Cardiac muscle cell (in vitro differentiated cells and primary cell): Measurements from ENCODE around the gene ICAM1. TPM values are rescaled to one million over a fixed set of nuclear protein-coding genes. Genes with fewer than 3 reads are reported as not detected.
A peak's percentile ranks its signal among the peaks of the same experiment; 100 is the strongest.

ENCODE experiments used
- DNase-seq, 2 donors: peaks; one replicate each; pipeline versions ENCODE4 v3.0.0 to v3.0.0-alpha.2; 2010 to 2017; ENCODE audit warnings: low read depth in 1 of 2, low spot score in 1 of 2
- H3K27ac ChIP-seq: fragments of 200-600 bp; sonication (generic); 2 replicates; pipeline ENCODE4 v1.5.1; 2016
- H3K27me3 ChIP-seq: fragments of 200-600 bp; sonication (generic); 2 replicates; pipeline ENCODE4 v1.6.0; 2016; ENCODE audit warnings: control low read depth
- H3K36me3 ChIP-seq: fragments of 200-600 bp; sonication (generic); 2 replicates; pipeline ENCODE4 v1.5.1; 2016; ENCODE audit warnings: control low read depth
- H3K4me1 ChIP-seq: fragments of 200-600 bp; sonication (generic); 2 replicates; pipeline ENCODE4 v1.8.1; 2017; ENCODE audit warnings: low read depth, mild to moderate bottlenecking, mixed run types
- H3K4me3 ChIP-seq: fragments of 200-600 bp; sonication (generic); 2 replicates; pipeline ENCODE4 v1.5.1; 2016; ENCODE audit warnings: mild to moderate bottlenecking
- H3K9me3 ChIP-seq: fragments of 200-600 bp; sonication (generic); 2 replicates; pipeline ENCODE4 v1.5.1; 2017; ENCODE audit warnings: low read depth, mild to moderate bottlenecking, control low read depth
- CTCF ChIP-seq: IDR thresholded peaks from 2 replicates; pipeline ENCODE4 v1.5.1; 2012; ENCODE audit warnings: low read depth, mild to moderate bottlenecking, low read length
- polyA plus RNA-seq: library from polyadenylated mRNA; unstranded; fragments of >200 nt; fragmentation: Nextera tagmentation; extraction: Ambion mirVana; gene quantifications from 2 replicates; pipeline ENCODE4 v1.2.1, GENCODE V29; 2016
- total RNA-seq: library from RNA; depleted of rRNA; stranded (reverse); fragments of >200 nt; gene quantifications from 2 replicates; pipeline ENCODE4 v1.2.3, GENCODE V29; 2016

The ICAM1 gene
- total and polyA plus RNA-seq, 2 experiments from 2014 or later: 0.57 to 0.77 TPM

- Histone ChIP-seq H3K9me3 (no peaks in the 10 kb centered on the region), H3K27me3 (no peaks in the 10 kb centered on the region), H3K36me3 (peaks cover 14% of the 10 kb centered on the region), H3K4me1 (peaks cover 3% of the 10 kb centered on the region), H3K4me3 (peak within 1 kb of the TSS; percentile 63), H3K27ac (peak within 1 kb of the TSS; percentile 41)
- DNase-seq: peak; percentile 99
- no peak for TF ChIP-seq CTCF
Observed at GRCh38 chr19:10251792-10252694, 18.9 kb upstream of the ICAM1 start, which contains the start of gene MRPL4. TSS of gene MRPL4 (plus strand) at chr19:10252214. CDS start at chr19:10252254, 40 bp downstream.

GRCh38 chr19:10252707-10253106, 18.2 kb upstream of the ICAM1 start:
- no peaks in the 10 kb centered on the region for H3K9me3 ChIP-seq
- H3K4me3 ChIP-seq: peak overlapping the region; percentile 63
- H3K4me1 ChIP-seq: peaks cover 3% of the 10 kb centered on the region
- no peak overlapping the region for H3K27ac ChIP-seq
- H3K27me3 ChIP-seq: no peaks in the 10 kb centered on the region
- DNase-seq: no peak
- H3K36me3 ChIP-seq: peaks cover 18% of the 10 kb centered on the region
- no peak for TF ChIP-seq CTCF

GRCh38 chr19:10254244-10254643, 16.7 kb upstream of the ICAM1 start:
- H3K27ac ChIP-seq: no peak overlapping the region
- no peak for DNase-seq
- H3K36me3 ChIP-seq: peaks cover 25% of the 10 kb centered on the region
- no peaks in the 10 kb centered on the region for H3K27me3 ChIP-seq
- TF ChIP-seq CTCF: no peak
- no peak overlapping the region for H3K4me3 ChIP-seq
- H3K9me3 ChIP-seq: no peaks in the 10 kb centered on the region
- H3K4me1 ChIP-seq: peaks cover 3% of the 10 kb centered on the region

- Histone ChIP-seq H3K27me3 (no peaks in the 10 kb centered on the region), H3K4me3 (no peak overlapping the region), H3K36me3 (peaks cover 25% of the 10 kb centered on the region), H3K9me3 (no peaks in the 10 kb centered on the region), H3K4me1 (peaks cover 3% of the 10 kb centered on the region), H3K27ac (no peak overlapping the region)
- DNase-seq: no peak
- no peak for TF ChIP-seq CTCF
Observed at GRCh38 chr19:10255358-10255757, 15.6 kb upstream of the ICAM1 start.

- Histone ChIP-seq H3K4me3 (no peak overlapping the region), H3K27ac (no peak overlapping the region), H3K27me3 (no peaks in the 10 kb centered on the region), H3K36me3 (peaks cover 25% of the 10 kb centered on the region), H3K4me1 (peaks cover 3% of the 10 kb centered on the region), H3K9me3 (no peaks in the 10 kb centered on the region)
- DNase-seq: no peak
- TF ChIP-seq CTCF: no peak
Observed at GRCh38 chr19:10256551-10256950, 14.4 kb upstream of the ICAM1 start.
